Esophagus squamous epithelium (tissue), 4 donors: ENCODE data around the gene UBE2G2.

Source experiments
- CTCF ChIP-seq, 6 experiments: fragments of 450-650 bp in 4 of 6; fragments of 200-600 bp in 2 of 6; sonication (generic) in 2 of 6; IDR thresholded peaks; one replicate each; pipeline ENCODE4 v1.5.1; 2016 to 2019; ENCODE audit warnings: antibody characterized with exemption in 6 of 6, mild to moderate bottlenecking in 4 of 6, moderate library complexity in 4 of 6
- POLR2A ChIP-seq, 4 donors: fragments of 450-650 bp; IDR thresholded peaks; one replicate each; pipeline ENCODE4 v1.6.1; 2017; ENCODE audit warnings: antibody characterized with exemption in 4 of 4, mild to moderate bottlenecking in 4 of 4, moderate library complexity in 3 of 4

- TF ChIP-seq CTCF (IDR thresholded peaks at IDR 0.05), result no peak
- TF ChIP-seq POLR2A (IDR thresholded peaks at IDR 0.05), result no peak
Measured at GRCh38 chr21:44819283-44820243, 17.9 kb upstream of the UBE2G2 start.
